ENCODE measurements around the gene LTBP2. TPM values are rescaled to one million over a fixed set of nuclear protein-coding genes. Genes with fewer than 3 reads are reported as not detected.

The LTBP2 gene
- total and polyA plus RNA-seq, 2 of the 8 experiments (the other 6 are each of a cell fraction or from before 2014, with no cell fraction given): 0.48 to 0.89 TPM

- no peak for TF ChIP-seq CREB1 (IDR thresholded peaks at IDR 0.05)
Observed at GRCh38 chr14:74580275-74580672, 31.8 kb downstream of the LTBP2 start (continued).

Data from H1 (cell line).